SK-MEL-5 (cell line): Measurements from ENCODE around the gene MAGIX. TPM values are rescaled to one million over a fixed set of nuclear protein-coding genes. Genes with fewer than 3 reads are reported as not detected.

ENCODE experiments used
- DNase-seq: peaks from one replicate; pipeline ENCODE4 v3.0.0-alpha.2; 2016; ENCODE audit warnings: low read depth, low spot score
- in situ Hi-C: cut with HindIII; loops from 2 replicates; pipeline ENCODE4 v1.10.0; 2016; ENCODE audit warnings: low sequenced_read_pairs, high pct_unique_total_duplicates, low pct_unique_long_range_greater_than_20kb
- small RNA-seq, 2 experiments: library from RNA; depleted of rRNA; stranded (forward); fragments of <200 nt; gene quantifications; one replicate each; pipeline ENCODE3, GENCODE V24; 2014
- total RNA-seq: library from RNA; depleted of rRNA; stranded (reverse); fragments of >200 nt; shearing (Covaris generic); gene quantifications from 2 replicates; pipeline ENCODE4 v1.2.3, GENCODE V29; 2014; rRNA removed

The MAGIX gene
- total RNA-seq, 1 experiment from 2014 or later, result 2.6 TPM

GRCh38 chrX:49214416-49214815 is 51.9 kb downstream of the MAGIX start:
- in situ Hi-C loops, result no loop called here

DNA sequence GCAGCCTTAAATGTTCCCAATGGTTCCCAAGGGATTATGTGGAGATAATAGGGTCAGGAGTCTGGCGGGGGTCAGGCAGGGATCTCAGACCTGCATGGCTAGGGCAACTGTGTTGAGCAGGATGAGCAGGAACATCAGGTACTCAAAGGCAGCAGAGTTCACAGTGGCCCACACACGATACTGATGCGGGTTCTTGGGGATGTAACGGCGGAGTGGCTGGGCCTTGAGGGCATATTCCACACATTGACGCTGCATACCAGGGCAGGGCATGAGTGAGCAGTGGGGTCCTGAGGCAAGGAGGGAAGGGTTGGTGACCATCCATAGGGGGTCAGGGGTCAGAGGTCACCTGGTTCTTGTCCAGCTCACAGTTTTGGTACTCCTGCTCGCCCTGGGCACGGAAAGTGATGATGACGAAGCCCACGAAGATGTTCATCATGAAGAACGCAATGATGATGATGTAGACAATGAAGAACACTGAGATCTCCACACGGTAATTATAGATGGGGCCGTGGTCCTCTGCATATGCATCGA is 52.5 kb downstream of the MAGIX start:
- in situ Hi-C loops, result no loop called here
- DNase-seq, result no peak

More at GRCh38 chrX:49214416-49214815, 51.9 kb downstream of the MAGIX start:
- DNase-seq, result no peak

Small RNAs within 50 kb of the gene (small RNA-seq; reads per million reads assigned to genes)
- 0 to 0.05 reads per million in 2 experiments for gene RN7SL262P

Other genes with a start within 250 kb of the MAGIX start
- gene PIM2, start 243.7 kb upstream of the MAGIX start, total RNA-seq, result 8.6 and 9.8 TPM in 2 replicates
- 22.7 and 26.2 TPM in 2 replicates for gene OTUD5, start 205.2 kb upstream of the MAGIX start, total RNA-seq
- 0.13 and 0.24 TPM in 2 replicates for gene KCND1, start 190.9 kb upstream of the MAGIX start, total RNA-seq
- 16.6 and 17.0 TPM in 2 replicates for gene GRIPAP1, start 160.5 kb upstream of the MAGIX start, total RNA-seq
- gene TFE3, start 119.4 kb upstream of the MAGIX start, total RNA-seq, result 17.0 and 20.0 TPM in 2 replicates
- 0.77 and 1.0 TPM in 2 replicates for gene CCDC120, start 103.8 kb upstream of the MAGIX start, total RNA-seq
- gene PRAF2, start 88.8 kb upstream of the MAGIX start, total RNA-seq, result 2.3 and 4.8 TPM in 2 replicates
- gene WDR45, start 82.9 kb upstream of the MAGIX start, total RNA-seq, result 71.6 and 87.0 TPM in 2 replicates
- 29.0 and 31.2 TPM in 2 replicates for gene GPKOW, start 39.0 kb upstream of the MAGIX start, total RNA-seq
- gene PLP2, start 9.1 kb downstream of the MAGIX start, total RNA-seq, result 8.1 and 9.1 TPM in 2 replicates
- gene PRICKLE3, start 23.6 kb downstream of the MAGIX start, total RNA-seq, result 21.1 and 24.8 TPM in 2 replicates
- 72.1 and 73.0 TPM in 2 replicates for gene SYP, start 37.4 kb downstream of the MAGIX start, total RNA-seq
- gene CACNA1F, start 70.6 kb downstream of the MAGIX start, total RNA-seq, result not detected in 2 replicates
- gene CCDC22, start 72.7 kb downstream of the MAGIX start, total RNA-seq, result 11.5 and 12.2 TPM in 2 replicates
- gene FOXP3, start 102.0 kb downstream of the MAGIX start, total RNA-seq, result 0.21 and 0.24 TPM in 2 replicates
- gene PPP1R3F, start 107.0 kb downstream of the MAGIX start, total RNA-seq, result 9.1 and 12.8 TPM in 2 replicates
- gene GAGE10, start 140.9 kb downstream of the MAGIX start, total RNA-seq, result not detected in 2 replicates
- gene GAGE12J, start 159.3 kb downstream of the MAGIX start, total RNA-seq, result 37.1 TPM in 1 of 2 replicates, not detected in the other
- gene GAGE13, start 168.8 kb downstream of the MAGIX start, total RNA-seq, result 195 and 284 TPM in 2 replicates